ENCODE results near the gene PSMC6. TPM values are rescaled to one million over a fixed set of nuclear protein-coding genes. Genes with fewer than 3 reads are reported as not detected.

PSMC6 gene
- 94.3 TPM for polyA plus RNA-seq (2013, experiment 1 of 2)
- polyA plus RNA-seq (2013, experiment 2 of 2): 98.9 TPM

DNA sequence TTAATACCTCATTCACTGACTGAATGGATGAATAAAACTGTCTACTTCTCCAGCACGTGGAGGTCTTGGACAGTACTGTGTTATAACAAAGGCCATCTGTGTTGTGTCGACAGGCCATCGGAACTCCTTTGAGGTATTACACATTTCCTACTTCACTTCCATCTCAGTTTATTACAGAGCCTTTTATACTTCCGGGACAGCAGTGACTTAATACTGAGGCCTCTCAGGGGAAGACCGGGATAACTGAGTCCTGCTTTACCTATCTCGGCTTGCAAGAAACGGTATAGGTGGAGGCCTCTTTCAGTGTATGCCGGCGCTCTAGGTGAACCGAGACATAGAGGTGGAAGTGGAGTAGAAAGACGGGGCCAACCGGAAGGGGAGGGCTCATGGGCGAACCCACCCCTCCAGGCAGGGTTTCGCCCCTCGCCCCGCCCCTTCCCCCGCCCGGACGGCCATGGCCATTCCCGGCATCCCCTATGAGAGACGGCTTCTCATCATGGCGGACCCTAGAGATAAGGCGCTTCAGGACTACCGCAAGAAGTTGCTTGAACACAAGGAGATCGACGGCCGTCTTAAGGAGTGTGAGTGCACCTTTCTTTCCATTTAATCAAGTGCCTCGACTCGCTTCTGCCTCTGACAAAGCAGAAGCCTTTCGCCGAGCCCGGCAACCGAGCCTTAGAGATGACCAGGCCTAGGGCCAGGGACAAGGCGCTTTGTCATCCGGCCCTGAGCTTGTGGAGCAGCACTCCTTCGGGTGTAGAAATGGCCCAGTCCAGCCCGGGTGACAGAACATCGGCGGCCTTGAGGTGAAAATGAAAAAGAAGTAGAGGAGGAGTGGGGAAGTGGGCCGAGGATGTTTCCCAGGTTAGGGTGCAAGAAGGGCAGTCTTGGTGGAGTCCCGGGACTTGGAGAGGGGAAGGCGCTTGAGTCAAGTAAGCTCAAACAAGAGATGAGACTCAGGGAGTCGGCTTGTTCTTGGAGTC is at the start of gene PSMC6:
PSMC6 (plus strand) TSS at position 477 of the 983 bp plus-strand sequence; CDS start at position 497, 20 bp downstream.
- Histone ChIP-seq H3K23ac (ENCODE audit: low read depth, low read length, poor library complexity) (peak within 1 kb of the TSS; percentile 29), H3K4me1 (ENCODE audit: control insufficient read depth in 2 of 2, insufficient read depth in 1 of 2, low read depth in 1 of 2, low read length in 2 of 2) (peaks cover 0 to 10% of the 10 kb centered on the region in 2 donors), H2AK5ac (ENCODE audit: low read depth, low read length) (no peak within 1 kb of the TSS), H3K4me3 (ENCODE audit: low read length in 2 of 2) (peak within 1 kb of the TSS; percentile 77 to 95), H3K27ac (replicated peaks; ENCODE audit: low read length) (peak within 1 kb of the TSS; percentile 14), H3K36me3 (replicated peaks in 1 of 2; ENCODE audit: control insufficient read depth in 2 of 2, insufficient read depth in 2 of 2, low read length in 2 of 2) (peaks cover 5 to 39% of the 10 kb centered on the region in 2 donors), H3K9ac (ENCODE audit: low read depth, low read length, poor library complexity) (peak within 1 kb of the TSS; percentile 92), H3K79me1 (ENCODE audit: low read depth, low read length) (peaks cover 4% of the 10 kb centered on the region), H3K18ac (ENCODE audit: low read length) (peak within 1 kb of the TSS; percentile 61), H2BK15ac (ENCODE audit: low read length) (no peak within 1 kb of the TSS), H3K27me3 (ENCODE audit: control insufficient read depth in 3 of 3, insufficient read depth in 3 of 3, low read depth in 1 of 3, low read length in 3 of 3) (no peaks in the 10 kb centered on the region), H2BK120ac (ENCODE audit: low read depth, low read length) (no peak within 1 kb of the TSS), H3K14ac (ENCODE audit: low read length) (no peak within 1 kb of the TSS), H3K4ac (ENCODE audit: low read length) (no peak within 1 kb of the TSS), H4K91ac (ENCODE audit: low read depth, low read length, poor library complexity) (no peak within 1 kb of the TSS), H2BK5ac (ENCODE audit: low read length) (no peak within 1 kb of the TSS), H2AFZ (ENCODE audit: low read length) (peak within 1 kb of the TSS; percentile 84), H2BK12ac (ENCODE audit: low read length) (no peak within 1 kb of the TSS), H4K8ac (ENCODE audit: low read depth, low read length) (no peak within 1 kb of the TSS), H3K4me2 (ENCODE audit: insufficient read depth, low read length, poor library complexity, severe bottlenecking) (peak within 1 kb of the TSS; percentile 60), H3K9me3 (replicated peaks in 1 of 2; ENCODE audit: control insufficient read depth in 2 of 2, insufficient read depth in 1 of 2, low read depth in 1 of 2, low read length in 2 of 2) (no peaks in the 10 kb centered on the region)
- WGBS, 2 donors (ENCODE audit: extremely low coverage in 2 of 2, insufficient read length in 2 of 2, insufficient replicate concordance in 1 of 2): no CpG with 5 or more reads among the region's 43 CpGs
- DNase-seq (ENCODE audit: low spot score): peak; percentile 80

DNA sequence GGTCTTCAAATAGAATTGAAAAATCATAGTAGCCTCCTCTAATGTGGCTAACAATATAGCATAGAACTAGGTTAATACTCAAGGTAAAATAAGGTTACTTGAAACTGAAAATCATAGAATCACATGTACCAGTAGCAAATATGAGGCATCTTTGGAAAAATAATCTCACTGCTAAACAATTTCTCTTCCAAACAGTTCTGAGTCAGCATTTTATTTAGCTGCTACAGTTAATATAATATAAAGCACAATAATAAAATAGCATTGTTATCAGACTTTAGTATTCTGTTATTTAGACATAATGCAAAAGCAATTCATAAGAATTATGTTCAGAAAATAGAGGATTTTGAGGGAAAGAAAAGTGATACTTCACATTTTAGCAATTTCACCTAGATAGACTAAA is 46.7 kb upstream of the PSMC6 start:
- no peak overlapping the region for H2AFZ ChIP-seq (ENCODE audit: low read length)
- H3K4me3 ChIP-seq (ENCODE audit: low read length in 2 of 2): no peak overlapping the region
- H3K27ac ChIP-seq (replicated peaks; ENCODE audit: low read length): no peak overlapping the region
- no peak overlapping the region for H3K14ac ChIP-seq (ENCODE audit: low read length)
- no peak overlapping the region for H4K8ac ChIP-seq (ENCODE audit: low read depth, low read length)
- H2BK15ac ChIP-seq (ENCODE audit: low read length): no peak overlapping the region
- no peak overlapping the region for H3K9ac ChIP-seq (ENCODE audit: low read depth, low read length, poor library complexity)
- peaks cover 0 to 10% of the 10 kb centered on the region in 2 donors for H3K9me3 ChIP-seq (replicated peaks in 1 of 2; ENCODE audit: control insufficient read depth in 2 of 2, insufficient read depth in 1 of 2, low read depth in 1 of 2, low read length in 2 of 2)
- H2BK5ac ChIP-seq (ENCODE audit: low read length): no peak overlapping the region
- no peaks in the 10 kb centered on the region for H3K27me3 ChIP-seq (ENCODE audit: control insufficient read depth in 3 of 3, insufficient read depth in 3 of 3, low read depth in 1 of 3, low read length in 3 of 3)
- H3K4me2 ChIP-seq (ENCODE audit: insufficient read depth, low read length, poor library complexity, severe bottlenecking): no peak overlapping the region
- H4K91ac ChIP-seq (ENCODE audit: low read depth, low read length, poor library complexity): no peak overlapping the region
- no peaks in the 10 kb centered on the region for H3K4me1 ChIP-seq (ENCODE audit: control insufficient read depth in 2 of 2, insufficient read depth in 1 of 2, low read depth in 1 of 2, low read length in 2 of 2)
- peaks cover 2 to 25% of the 10 kb centered on the region in 2 donors for H3K36me3 ChIP-seq (replicated peaks in 1 of 2; ENCODE audit: control insufficient read depth in 2 of 2, insufficient read depth in 2 of 2, low read length in 2 of 2)
- no peak overlapping the region for H3K4ac ChIP-seq (ENCODE audit: low read length)
- no peaks in the 10 kb centered on the region for H3K79me1 ChIP-seq (ENCODE audit: low read depth, low read length)
- no peak overlapping the region for H3K18ac ChIP-seq (ENCODE audit: low read length)
- H2AK5ac ChIP-seq (ENCODE audit: low read depth, low read length): no peak overlapping the region
- no peak overlapping the region for H2BK120ac ChIP-seq (ENCODE audit: low read depth, low read length)
- H2BK12ac ChIP-seq (ENCODE audit: low read length): no peak overlapping the region
- no peak for DNase-seq (ENCODE audit: low spot score)
- no peak overlapping the region for H3K23ac ChIP-seq (ENCODE audit: low read depth, low read length, poor library complexity)

DNA sequence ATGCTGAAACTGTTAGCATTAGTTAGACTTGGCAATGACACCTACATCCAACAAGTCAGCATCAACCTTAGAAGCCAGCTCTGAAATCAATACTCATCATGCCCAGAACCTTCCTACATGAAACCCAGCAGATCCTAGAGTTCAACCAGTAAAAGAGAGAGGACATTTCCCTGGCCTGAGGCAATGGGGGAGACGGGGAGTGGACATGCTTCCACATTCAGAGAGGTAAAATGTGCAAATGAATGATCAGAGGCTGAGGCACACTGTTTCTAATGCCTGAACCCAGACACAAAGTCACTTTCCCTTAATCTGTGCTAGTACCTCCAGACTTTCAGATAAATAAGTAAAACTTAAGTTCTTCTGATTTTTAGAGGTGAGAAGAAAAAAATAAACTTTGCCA is 46.2 kb upstream of the PSMC6 start:
- no peaks in the 10 kb centered on the region for H3K27me3 ChIP-seq (ENCODE audit: control insufficient read depth in 3 of 3, insufficient read depth in 3 of 3, low read depth in 1 of 3, low read length in 3 of 3)
- H2AK5ac ChIP-seq (ENCODE audit: low read depth, low read length): no peak overlapping the region
- no peak overlapping the region for H3K14ac ChIP-seq (ENCODE audit: low read length)
- H3K36me3 ChIP-seq (replicated peaks in 1 of 2; ENCODE audit: control insufficient read depth in 2 of 2, insufficient read depth in 2 of 2, low read length in 2 of 2): peaks cover 2 to 26% of the 10 kb centered on the region in 2 donors
- H2BK120ac ChIP-seq (ENCODE audit: low read depth, low read length): no peak overlapping the region
- H3K4me3 ChIP-seq (ENCODE audit: low read length in 2 of 2): no peak overlapping the region
- H3K23ac ChIP-seq (ENCODE audit: low read depth, low read length, poor library complexity): no peak overlapping the region
- H3K4me1 ChIP-seq (ENCODE audit: control insufficient read depth in 2 of 2, insufficient read depth in 1 of 2, low read depth in 1 of 2, low read length in 2 of 2): no peaks in the 10 kb centered on the region
- no peak overlapping the region for H3K18ac ChIP-seq (ENCODE audit: low read length)
- no peak for DNase-seq (ENCODE audit: low spot score)
- no peak overlapping the region for H3K9ac ChIP-seq (ENCODE audit: low read depth, low read length, poor library complexity)
- H3K9me3 ChIP-seq (replicated peaks in 1 of 2; ENCODE audit: control insufficient read depth in 2 of 2, insufficient read depth in 1 of 2, low read depth in 1 of 2, low read length in 2 of 2): peaks cover 0 to 10% of the 10 kb centered on the region in 2 donors
- no peak overlapping the region for H3K27ac ChIP-seq (replicated peaks; ENCODE audit: low read length)
- no peak overlapping the region for H4K91ac ChIP-seq (ENCODE audit: low read depth, low read length, poor library complexity)
- H2BK5ac ChIP-seq (ENCODE audit: low read length): no peak overlapping the region
- no peaks in the 10 kb centered on the region for H3K79me1 ChIP-seq (ENCODE audit: low read depth, low read length)
- H4K8ac ChIP-seq (ENCODE audit: low read depth, low read length): no peak overlapping the region
- H2AFZ ChIP-seq (ENCODE audit: low read length): no peak overlapping the region
- no peak overlapping the region for H3K4me2 ChIP-seq (ENCODE audit: insufficient read depth, low read length, poor library complexity, severe bottlenecking)
- H3K4ac ChIP-seq (ENCODE audit: low read length): no peak overlapping the region
- no CpG with 5 or more reads among the region's 1 CpG for WGBS, 2 donors (ENCODE audit: extremely low coverage in 2 of 2, insufficient read length in 2 of 2, insufficient replicate concordance in 1 of 2)
- H2BK12ac ChIP-seq (ENCODE audit: low read length): no peak overlapping the region
- no peak overlapping the region for H2BK15ac ChIP-seq (ENCODE audit: low read length)

DNA sequence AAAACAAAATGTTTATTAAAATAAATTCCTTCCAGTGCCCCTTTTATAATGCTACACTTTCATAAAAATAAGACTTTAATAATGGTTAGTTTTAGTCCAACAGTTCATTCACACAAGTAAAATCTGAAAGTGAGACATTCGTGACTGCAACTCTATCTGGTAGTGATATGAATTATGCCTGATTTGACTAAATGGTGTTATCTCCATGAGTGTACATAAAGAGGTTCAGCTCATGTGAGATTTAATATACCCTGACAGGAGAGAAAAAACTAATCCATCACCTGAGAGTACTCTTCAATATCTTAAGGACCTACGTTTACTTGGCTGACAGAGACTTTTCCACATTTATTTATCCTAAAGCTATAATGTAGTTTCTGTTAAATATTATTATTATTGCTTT is 45.7 kb upstream of the PSMC6 start:
- no peak overlapping the region for H4K8ac ChIP-seq (ENCODE audit: low read depth, low read length)
- H3K27ac ChIP-seq (replicated peaks; ENCODE audit: low read length): no peak overlapping the region
- no peak overlapping the region for H3K18ac ChIP-seq (ENCODE audit: low read length)
- H3K4me1 ChIP-seq (ENCODE audit: control insufficient read depth in 2 of 2, insufficient read depth in 1 of 2, low read depth in 1 of 2, low read length in 2 of 2): no peaks in the 10 kb centered on the region
- DNase-seq (ENCODE audit: low spot score): no peak
- H3K36me3 ChIP-seq (replicated peaks in 1 of 2; ENCODE audit: control insufficient read depth in 2 of 2, insufficient read depth in 2 of 2, low read length in 2 of 2): peaks cover 2 to 31% of the 10 kb centered on the region in 2 donors
- H2AFZ ChIP-seq (ENCODE audit: low read length): no peak overlapping the region
- no peak overlapping the region for H3K4ac ChIP-seq (ENCODE audit: low read length)
- H3K23ac ChIP-seq (ENCODE audit: low read depth, low read length, poor library complexity): no peak overlapping the region
- H3K4me3 ChIP-seq (ENCODE audit: low read length in 2 of 2): no peak overlapping the region
- H2AK5ac ChIP-seq (ENCODE audit: low read depth, low read length): no peak overlapping the region
- H2BK5ac ChIP-seq (ENCODE audit: low read length): no peak overlapping the region
- no CpG with 5 or more reads among the region's 2 CpGs for WGBS, 2 donors (ENCODE audit: extremely low coverage in 2 of 2, insufficient read length in 2 of 2, insufficient replicate concordance in 1 of 2)
- no peak overlapping the region for H2BK12ac ChIP-seq (ENCODE audit: low read length)
- H3K27me3 ChIP-seq (ENCODE audit: control insufficient read depth in 3 of 3, insufficient read depth in 3 of 3, low read depth in 1 of 3, low read length in 3 of 3): no peaks in the 10 kb centered on the region
- peaks cover 0 to 10% of the 10 kb centered on the region in 2 donors for H3K9me3 ChIP-seq (replicated peaks in 1 of 2; ENCODE audit: control insufficient read depth in 2 of 2, insufficient read depth in 1 of 2, low read depth in 1 of 2, low read length in 2 of 2)
- no peak overlapping the region for H3K9ac ChIP-seq (ENCODE audit: low read depth, low read length, poor library complexity)
- no peak overlapping the region for H4K91ac ChIP-seq (ENCODE audit: low read depth, low read length, poor library complexity)
- H2BK120ac ChIP-seq (ENCODE audit: low read depth, low read length): no peak overlapping the region
- H3K14ac ChIP-seq (ENCODE audit: low read length): no peak overlapping the region
- H3K79me1 ChIP-seq (ENCODE audit: low read depth, low read length): no peaks in the 10 kb centered on the region
- H2BK15ac ChIP-seq (ENCODE audit: low read length): no peak overlapping the region
- no peak overlapping the region for H3K4me2 ChIP-seq (ENCODE audit: insufficient read depth, low read length, poor library complexity, severe bottlenecking)

Measured in neuronal stem cell (in vitro differentiated cells).